Epidermal melanocyte (primary cell): Measurements from ENCODE around the gene SLF1.

ENCODE experiments used
- DNase-seq: peaks from one replicate; pipeline ENCODE4 v3.0.0; 2011; ENCODE audit warnings: low spot score; ENCODE audit not compliant: insufficient read length

Gene SLF1

DNA sequence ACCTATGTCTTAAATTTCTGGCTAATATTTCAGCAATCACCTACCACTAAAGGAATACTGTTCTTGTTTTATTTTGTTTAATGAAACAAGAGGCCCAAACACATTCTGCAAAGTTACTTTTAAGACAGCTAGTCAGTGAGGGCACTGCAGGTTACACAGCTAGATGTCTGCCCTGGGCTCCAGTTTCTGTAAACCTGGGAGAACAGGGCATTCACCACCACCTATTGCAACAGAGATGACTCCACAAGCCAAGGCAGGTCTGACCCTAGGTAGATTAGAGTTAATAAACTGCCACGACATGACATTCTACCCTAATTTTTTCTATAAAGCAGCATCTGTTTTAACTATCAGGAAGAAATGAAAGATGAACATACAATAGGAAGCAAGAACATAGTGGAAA lies 90.8 kb downstream of the SLF1 start:
- DNase-seq: no peak

DNA sequence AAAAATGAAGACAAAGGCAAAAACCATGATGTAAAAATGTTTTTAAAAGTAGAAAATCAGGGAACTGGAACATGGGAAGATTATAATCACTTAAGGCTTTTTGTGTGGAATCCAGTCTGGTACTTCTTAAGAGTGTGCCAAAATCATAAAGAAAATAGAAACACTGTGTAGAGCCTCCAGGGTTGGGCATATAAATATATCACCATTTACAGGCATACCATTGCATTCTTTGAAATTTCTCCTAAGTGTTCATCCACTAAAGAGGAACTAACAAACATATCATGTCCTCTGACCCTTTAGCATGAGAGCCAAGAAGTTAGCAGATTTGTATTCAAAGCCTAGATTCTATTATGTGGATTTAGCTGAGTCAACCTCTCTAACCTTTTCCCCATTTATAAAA lies 93.3 kb downstream of the SLF1 start:
- DNase-seq: no peak

DNA sequence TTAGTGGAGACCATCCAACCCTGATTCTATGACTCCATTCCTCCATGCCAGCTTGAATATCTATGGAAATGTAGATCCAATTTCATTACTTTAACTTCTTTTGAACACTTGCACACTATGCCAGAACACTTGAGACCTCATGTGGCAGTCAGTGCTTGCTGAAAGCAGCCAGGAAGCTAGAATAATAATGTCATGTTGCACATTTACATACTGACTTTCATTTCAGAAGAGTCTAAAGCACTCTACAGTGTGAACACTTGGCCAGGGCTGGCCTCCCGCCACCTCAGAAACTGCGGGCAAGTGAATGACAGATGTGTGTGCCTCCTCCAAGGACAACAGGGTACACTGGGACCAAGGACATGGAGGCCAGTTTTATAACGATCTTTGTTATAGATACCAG lies 97.3 kb downstream of the SLF1 start:
- no peak for DNase-seq

DNA sequence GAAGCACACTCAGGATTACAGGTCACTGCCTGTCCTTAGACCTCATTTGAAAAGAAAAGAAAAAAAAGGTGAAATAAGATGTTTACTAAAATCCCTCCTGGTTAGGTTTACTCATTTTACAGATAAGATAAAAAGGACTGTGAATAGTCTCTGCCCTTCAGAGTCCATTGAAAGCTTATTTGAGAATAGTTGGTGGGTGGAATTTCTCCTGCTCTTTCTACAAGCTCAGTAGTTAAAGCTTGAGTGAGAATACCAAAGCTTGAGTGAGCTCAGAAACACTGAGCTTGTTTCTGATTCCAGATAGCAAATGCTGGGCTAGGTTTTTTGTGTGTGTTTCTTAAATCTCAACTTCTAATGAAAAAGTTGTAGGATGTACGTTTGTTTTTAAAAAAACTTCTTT lies 106.7 kb downstream of the SLF1 start:
- DNase-seq: no peak

DNA sequence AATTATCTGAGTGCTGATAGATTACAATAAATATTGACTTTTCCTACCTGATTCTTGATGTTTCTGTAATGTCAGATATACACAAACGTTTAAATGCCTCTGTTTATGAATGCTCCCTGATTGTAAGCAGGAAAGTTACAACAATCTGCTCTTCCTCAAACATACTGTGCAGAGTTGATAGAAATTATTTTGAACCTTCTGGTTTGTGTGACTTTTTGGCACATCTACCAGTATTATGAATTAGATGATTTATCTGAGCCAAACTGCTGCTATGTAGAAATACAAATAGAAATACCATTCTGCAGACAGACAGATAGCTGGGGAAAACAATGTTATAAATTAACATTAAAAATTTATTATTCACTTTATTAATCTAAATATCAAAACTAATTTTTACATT lies 113.0 kb downstream of the SLF1 start:
- DNase-seq: no peak

DNA sequence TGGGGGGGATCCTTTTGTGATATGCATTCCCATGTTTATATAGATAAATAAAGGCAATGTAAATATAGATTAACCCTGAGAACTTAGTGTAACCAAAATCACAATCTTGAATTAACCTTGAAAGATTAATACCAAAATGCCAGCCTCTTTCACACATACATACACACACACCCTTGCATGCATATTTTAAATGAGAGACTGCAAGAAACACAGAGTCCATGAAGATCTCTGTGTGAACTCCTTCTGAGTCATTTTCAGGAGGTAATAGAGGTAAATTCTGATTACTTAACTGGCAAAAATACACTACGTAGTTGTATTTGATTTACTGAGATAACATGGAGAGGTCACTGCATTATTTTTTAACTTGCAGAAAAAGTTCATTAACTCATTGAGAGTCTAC lies 118.0 kb downstream of the SLF1 start:
- no peak for DNase-seq

DNA sequence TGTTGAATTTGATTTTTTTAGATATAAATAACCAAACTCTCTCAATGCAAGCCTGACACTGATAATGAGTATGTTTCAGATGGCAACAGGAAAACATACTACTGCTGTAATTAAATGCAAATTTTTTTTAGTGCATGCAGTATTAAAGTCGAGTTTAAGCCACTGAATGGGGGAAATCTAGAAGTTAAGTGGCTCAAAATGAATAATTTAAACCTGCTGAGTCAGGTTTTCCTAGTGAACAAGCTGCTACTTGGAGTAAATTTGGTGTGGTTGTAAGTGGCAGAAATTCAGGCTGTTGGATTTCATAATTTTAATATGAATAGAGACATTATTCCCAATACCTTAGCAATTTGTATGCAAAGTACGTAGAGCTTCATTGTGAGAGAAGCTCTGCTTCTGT lies 121.8 kb downstream of the SLF1 start:
- no peak for DNase-seq

DNA sequence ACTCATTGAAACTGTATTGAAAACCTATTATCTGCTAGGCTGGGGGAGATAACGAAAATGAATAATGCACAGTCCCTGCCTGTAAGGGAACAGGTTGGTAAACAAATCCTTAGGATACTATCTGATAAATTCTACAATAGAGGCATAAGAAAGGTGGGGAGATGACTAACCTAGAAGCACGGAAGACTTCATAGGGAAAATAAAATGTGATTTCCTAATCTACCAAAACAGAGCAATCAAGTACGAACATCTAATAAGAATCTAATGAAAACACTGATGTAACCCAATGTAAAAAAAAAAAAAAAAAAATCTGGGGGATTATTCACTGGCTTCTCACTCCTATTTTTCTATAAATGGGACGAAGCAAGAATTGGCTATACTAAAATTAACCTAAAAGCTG lies 124.4 kb downstream of the SLF1 start:
- DNase-seq: no peak

DNA sequence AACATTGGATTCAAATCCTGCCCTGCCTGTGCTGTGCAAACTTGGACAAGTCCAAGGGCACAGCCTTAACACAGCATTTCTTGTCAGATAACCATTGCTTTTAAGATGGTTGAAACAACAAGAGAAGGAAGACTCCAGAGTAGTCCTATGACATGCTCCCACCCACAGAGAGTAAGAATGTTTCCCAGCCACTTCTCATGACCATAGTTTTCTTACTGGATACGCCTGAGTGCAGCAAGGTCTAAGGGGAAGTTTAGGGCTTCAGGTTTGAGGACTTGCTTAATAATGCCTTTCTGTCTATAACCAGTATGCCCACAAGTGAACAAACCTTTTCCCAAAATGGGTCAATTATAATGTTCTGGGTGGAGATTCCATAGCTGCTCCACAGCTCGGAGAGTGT lies 126.4 kb downstream of the SLF1 start:
- no peak for DNase-seq

DNA sequence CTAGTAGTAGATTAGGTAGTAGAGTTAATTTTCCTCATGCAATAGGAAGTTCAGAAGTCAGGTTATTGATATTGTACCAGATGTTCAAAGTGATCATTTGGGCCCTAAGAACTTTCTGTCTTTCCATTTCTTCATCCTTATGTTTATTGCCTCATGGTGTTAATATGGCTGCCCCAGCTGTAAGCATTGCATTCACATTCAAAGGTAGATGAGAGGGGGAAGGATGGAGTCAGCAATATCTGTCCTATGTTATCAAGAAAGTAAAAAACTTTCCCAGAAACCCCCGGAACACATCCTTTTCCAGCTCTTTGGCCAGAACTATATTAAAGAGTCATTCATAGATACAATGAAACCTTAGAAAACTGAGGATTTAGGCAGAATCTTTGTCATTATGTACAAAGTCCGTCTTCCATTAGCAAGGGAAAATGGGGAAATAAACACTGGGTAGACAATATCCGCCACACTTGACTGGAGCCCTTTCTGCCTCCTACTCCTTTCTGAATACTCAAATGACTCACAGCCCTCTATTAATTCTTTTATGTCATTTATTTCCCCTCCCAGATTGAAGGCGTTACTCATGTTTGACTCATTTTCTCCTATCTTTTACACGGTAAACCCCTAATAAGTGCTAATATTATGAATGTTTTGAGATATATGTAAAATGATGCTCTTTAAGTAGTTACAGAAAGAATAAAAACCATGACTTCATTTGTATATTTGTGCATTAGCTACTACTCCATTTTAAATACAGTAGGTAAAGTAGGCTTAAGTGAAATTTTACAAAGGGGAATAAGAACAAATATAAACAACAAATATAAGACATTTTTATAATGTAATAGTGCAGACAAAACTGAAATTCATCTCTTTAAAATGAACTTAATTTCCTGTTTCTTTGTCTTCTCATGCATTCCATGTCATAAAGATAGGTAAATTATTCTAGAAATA lies 127.6 kb downstream of the SLF1 start:
- no peak for DNase-seq

DNA sequence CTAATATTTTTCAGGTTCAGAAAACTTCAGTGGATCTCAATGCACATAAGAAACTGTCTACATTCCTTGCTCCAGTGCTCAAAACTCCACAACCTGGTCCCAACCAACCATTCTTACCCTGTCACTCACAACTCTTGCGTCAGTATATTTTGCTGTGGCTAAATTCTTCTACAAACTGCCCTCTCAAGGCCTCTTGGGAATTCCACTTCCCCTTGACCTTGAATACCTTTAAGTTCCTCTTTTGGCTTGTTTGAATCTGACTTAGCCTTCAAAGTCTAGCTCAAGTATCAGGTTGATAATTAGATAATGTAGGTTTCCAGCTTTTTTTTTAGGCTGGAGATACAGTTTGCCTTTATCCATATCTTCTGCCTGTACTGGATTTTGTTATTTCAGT lies 128.3 kb downstream of the SLF1 start:
- DNase-seq: no peak
